Metanephros (tissue), 2 donors: Measurements from ENCODE around the gene GOLGA8K. TPM values are rescaled to one million over a fixed set of nuclear protein-coding genes. Genes with fewer than 3 reads are reported as not detected.

Experiments
- small RNA-seq: library from RNA; depleted of rRNA; stranded (forward); fragments of <200 nt; gene quantifications from one replicate; pipeline ENCODE3, GENCODE V24; 2014; ENCODE audit warnings: low replicate concordance
- total RNA-seq: library from RNA; depleted of rRNA; stranded (reverse); fragments of >200 nt; gene quantifications from one replicate; pipeline ENCODE4 v1.2.3, GENCODE V29; 2014

GOLGA8K gene
- not detected for total RNA-seq

GRCh38 chr15:32403192-32403591, at the start of gene GOLGA8K:
TSS of gene GOLGA8K (minus strand) at chr15:32403292. CDS start at chr15:32403194, 98 bp downstream.

Small RNAs within 50 kb of the gene (small RNA-seq; reads per million reads assigned to genes)
- gene RF00096, result not detected
- not detected for gene RN7SL185P
- gene RN7SL539P, result not detected

Other genes starting within 250 kb of the GOLGA8K start
- gene GOLGA8O, start 52.3 kb upstream of the GOLGA8K start, total RNA-seq, result 0.29 TPM
- 16.7 TPM for gene GOLGA8N, start 190.2 kb upstream of the GOLGA8K start, total RNA-seq
- 8.3 TPM for gene ARHGAP11A, start 212.2 kb upstream of the GOLGA8K start, total RNA-seq
- 7.6 TPM for gene SCG5, start 238.4 kb upstream of the GOLGA8K start, total RNA-seq